ENCODE results near the gene NEU3. TPM values are rescaled to one million over a fixed set of nuclear protein-coding genes. Genes with fewer than 3 reads are reported as not detected.

Gene NEU3
- total RNA-seq, 1 experiment from 2014 or later = 12.5 TPM

DNA sequence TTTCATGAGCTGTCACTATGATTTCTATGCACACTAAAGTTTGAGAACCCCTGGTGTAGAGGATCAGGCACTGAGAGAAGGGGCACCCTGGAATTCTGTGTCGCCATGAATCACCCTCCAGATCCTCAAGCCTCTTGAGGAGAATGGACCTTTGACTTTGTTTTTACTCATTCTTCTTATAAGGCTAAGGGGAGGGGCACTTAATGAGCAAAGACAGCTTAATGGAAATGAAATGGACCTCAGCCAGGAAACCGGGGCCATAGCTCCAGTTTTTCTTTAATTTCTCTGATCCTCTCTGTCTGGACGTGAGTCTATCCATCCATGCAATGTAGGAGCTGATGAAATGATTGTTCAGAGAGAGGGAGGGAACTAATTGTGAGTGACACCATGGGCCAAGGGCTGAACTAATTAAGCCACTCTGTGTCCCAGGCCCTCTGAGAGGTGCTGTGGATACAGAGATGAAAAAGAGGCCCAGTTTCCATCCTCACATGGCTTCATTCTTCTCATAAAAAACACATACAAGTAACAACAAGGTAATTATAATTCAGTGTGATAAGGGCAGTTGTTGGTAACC lies 75.1 kb downstream of the NEU3 start:
- Histone ChIP-seq H3K4me2 (ENCODE audit: low read length) (no peak overlapping the region), H3K27ac (ENCODE audit: low read depth, low read length) (no peak overlapping the region), H3K36me3 (ENCODE audit: control insufficient read depth in 1 of 2, insufficient read depth in 2 of 2, low read length in 2 of 2) (no peaks in the 10 kb centered on the region), H4K20me1 (ENCODE audit: insufficient read depth) (no peaks in the 10 kb centered on the region), H3K9ac (ENCODE audit: low read length) (no peak overlapping the region), H3K4me3 (replicated peaks in 1 of 2; ENCODE audit: low read depth in 1 of 2, low read length in 2 of 2) (no peak overlapping the region), H2AFZ (ENCODE audit: low read depth, low read length, poor library complexity, severe bottlenecking) (no peak overlapping the region), H3K9me3 (ENCODE audit: control insufficient read depth in 1 of 2, insufficient read depth in 1 of 2, low read depth in 1 of 2, low read length in 2 of 2) (no peaks in the 10 kb centered on the region), H3K79me2 (ENCODE audit: insufficient read depth, low read length) (no peaks in the 10 kb centered on the region), H3K27me3 (ENCODE audit: insufficient read depth, low read length) (no peaks in the 10 kb centered on the region), H3K4me1 (ENCODE audit: control insufficient read depth in 1 of 2, insufficient read depth in 2 of 2, low read length in 2 of 2) (peaks cover 0 to 6% of the 10 kb centered on the region in 2 experiments; a peak in 1 of 4 replicates), H3K9me2 (ENCODE audit: insufficient read depth) (no peaks in the 10 kb centered on the region)
- POLR2A ChIA-PET = no interaction called here
- CTCF ChIA-PET = interaction anchor here (0.7 kb wide), 1 partner anchor 80 kb away, joined by 3 read pairs; no protein-coding TSS in a partner anchor
- ATAC-seq (no peak; the same call in 1 of the 2 replicates), DNase-seq (ENCODE audit: low read depth, low spot score) (no peak)
- no peak for TF ChIP-seq SP1 (IDR thresholded peaks at IDR 0.05; ENCODE audit: low read depth)
- TF ChIP-seq ZFX (IDR thresholded peaks at IDR 0.05) = no peak
- TF ChIP-seq SIN3A (IDR thresholded peaks at IDR 0.05; ENCODE audit: low read depth) = no peak
- no peak for TF ChIP-seq RAD21 (IDR thresholded peaks at IDR 0.05; ENCODE audit: low read depth)
- no peak for TF ChIP-seq YY1 (IDR thresholded peaks at IDR 0.05; ENCODE audit: extremely low read depth, insufficient replicate concordance, low read depth, low read length)
- TF ChIP-seq, protein P1, sequence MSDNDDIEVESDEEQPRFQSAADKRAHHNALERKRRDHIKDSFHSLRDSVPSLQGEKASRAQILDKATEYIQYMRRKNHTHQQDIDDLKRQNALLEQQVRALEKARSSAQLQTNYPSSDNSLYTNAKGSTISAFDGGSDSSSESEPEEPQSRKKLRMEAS (IDR thresholded peaks at IDR 0.05) = no peak
- no peak for TF ChIP-seq CBX3 (IDR thresholded peaks at IDR 0.05; ENCODE audit: low read depth)
- BruUV-seq (replicated peaks) = no TSS peak
- RAD21 ChIA-PET (ENCODE audit: low non-redundant PET in 1 of 2, low total read pairs in 2 of 2, uncharacterized antibody in 2 of 2, unreplicated experiment in 2 of 2) = no interaction called here
- intact Hi-C loops (cut with micrococcal nuclease) = no loop called here

DNA sequence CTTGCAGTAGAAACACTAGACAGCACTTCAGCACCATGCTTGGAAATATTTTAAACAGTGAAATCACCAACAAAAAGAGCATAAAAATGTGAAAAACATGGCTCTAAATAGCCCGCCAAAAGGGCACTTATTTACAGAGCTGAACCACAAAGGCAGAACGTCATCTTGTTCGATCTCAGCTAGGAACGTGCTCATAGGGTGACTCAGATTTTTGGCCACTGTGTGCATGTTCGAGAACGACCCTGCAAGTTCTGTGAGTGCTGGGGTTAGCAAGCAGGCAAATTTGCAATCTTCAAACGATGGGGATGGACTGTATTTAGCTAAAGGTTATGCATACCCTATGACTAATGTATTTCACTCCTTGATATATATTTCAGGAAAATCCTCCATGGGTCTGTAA lies 77.3 kb downstream of the NEU3 start:
- Histone ChIP-seq H3K36me3 (ENCODE audit: control insufficient read depth in 1 of 2, insufficient read depth in 2 of 2, low read length in 2 of 2) (no peaks in the 10 kb centered on the region), H2AFZ (ENCODE audit: low read depth, low read length, poor library complexity, severe bottlenecking) (no peak overlapping the region), H4K20me1 (ENCODE audit: insufficient read depth) (no peaks in the 10 kb centered on the region), H3K9me2 (ENCODE audit: insufficient read depth) (no peaks in the 10 kb centered on the region), H3K4me1 (ENCODE audit: control insufficient read depth in 1 of 2, insufficient read depth in 2 of 2, low read length in 2 of 2) (peaks cover 0 to 6% of the 10 kb centered on the region in 2 experiments; a peak in 1 of 4 replicates), H3K27ac (ENCODE audit: low read depth, low read length) (no peak overlapping the region), H3K9ac (ENCODE audit: low read length) (no peak overlapping the region), H3K4me2 (ENCODE audit: low read length) (no peak overlapping the region), H3K79me2 (ENCODE audit: insufficient read depth, low read length) (no peaks in the 10 kb centered on the region), H3K9me3 (ENCODE audit: control insufficient read depth in 1 of 2, insufficient read depth in 1 of 2, low read depth in 1 of 2, low read length in 2 of 2) (no peaks in the 10 kb centered on the region), H3K27me3 (ENCODE audit: insufficient read depth, low read length) (no peaks in the 10 kb centered on the region), H3K4me3 (replicated peaks in 1 of 2; ENCODE audit: low read depth in 1 of 2, low read length in 2 of 2) (no peak overlapping the region)
- ChIA-PET CTCF (interaction anchor here (1.3 kb wide), 1 partner anchor 139 kb away, joined by 4 read pairs; no protein-coding TSS in a partner anchor), POLR2A (no interaction called here), RAD21 (ENCODE audit: low non-redundant PET in 1 of 2, low total read pairs in 2 of 2, uncharacterized antibody in 2 of 2, unreplicated experiment in 2 of 2) (no interaction called here)
- ATAC-seq (no peak), DNase-seq (ENCODE audit: low read depth, low spot score) (no peak)
- intact Hi-C loops (cut with micrococcal nuclease) = no loop called here
- TF ChIP-seq JUND (IDR thresholded peaks at IDR 0.05) (no peak), YY1 (IDR thresholded peaks at IDR 0.05; ENCODE audit: extremely low read depth, insufficient replicate concordance, low read depth, low read length) (no peak), EGR1 (IDR thresholded peaks at IDR 0.05; ENCODE audit: low read depth) (no peak), SIN3A (IDR thresholded peaks at IDR 0.05; ENCODE audit: low read depth) (no peak), CBX3 (IDR thresholded peaks at IDR 0.05; ENCODE audit: low read depth) (no peak)
- no TSS peak for BruUV-seq (replicated peaks)

Other genes with a start within 250 kb of the NEU3 start
- gene RNF169, start 240.1 kb upstream of the NEU3 start, total RNA-seq (2021; ENCODE audit: unreplicated experiment) = 22.5 TPM
- gene XRRA1, start 39.8 kb upstream of the NEU3 start, total RNA-seq (2021; ENCODE audit: unreplicated experiment) = 17.3 TPM
- gene SPCS2, start 39.7 kb upstream of the NEU3 start, total RNA-seq (2021; ENCODE audit: unreplicated experiment) = 133 TPM
- gene OR2AT4, start 107.9 kb downstream of the NEU3 start, total RNA-seq (2021; ENCODE audit: unreplicated experiment) = not detected
- 0.81 TPM for gene SLCO2B1, start 162.2 kb downstream of the NEU3 start, total RNA-seq (2021; ENCODE audit: unreplicated experiment)